ENCODE measurements around the gene TNFSF11. TPM values are rescaled to one million over a fixed set of nuclear protein-coding genes. Genes with fewer than 3 reads are reported as not detected.
A peak's percentile ranks its signal among the peaks of the same experiment; 100 is the strongest.

TNFSF11 gene
- total RNA-seq, 1 donor from 2014 or later = 0.65 TPM

DNA sequence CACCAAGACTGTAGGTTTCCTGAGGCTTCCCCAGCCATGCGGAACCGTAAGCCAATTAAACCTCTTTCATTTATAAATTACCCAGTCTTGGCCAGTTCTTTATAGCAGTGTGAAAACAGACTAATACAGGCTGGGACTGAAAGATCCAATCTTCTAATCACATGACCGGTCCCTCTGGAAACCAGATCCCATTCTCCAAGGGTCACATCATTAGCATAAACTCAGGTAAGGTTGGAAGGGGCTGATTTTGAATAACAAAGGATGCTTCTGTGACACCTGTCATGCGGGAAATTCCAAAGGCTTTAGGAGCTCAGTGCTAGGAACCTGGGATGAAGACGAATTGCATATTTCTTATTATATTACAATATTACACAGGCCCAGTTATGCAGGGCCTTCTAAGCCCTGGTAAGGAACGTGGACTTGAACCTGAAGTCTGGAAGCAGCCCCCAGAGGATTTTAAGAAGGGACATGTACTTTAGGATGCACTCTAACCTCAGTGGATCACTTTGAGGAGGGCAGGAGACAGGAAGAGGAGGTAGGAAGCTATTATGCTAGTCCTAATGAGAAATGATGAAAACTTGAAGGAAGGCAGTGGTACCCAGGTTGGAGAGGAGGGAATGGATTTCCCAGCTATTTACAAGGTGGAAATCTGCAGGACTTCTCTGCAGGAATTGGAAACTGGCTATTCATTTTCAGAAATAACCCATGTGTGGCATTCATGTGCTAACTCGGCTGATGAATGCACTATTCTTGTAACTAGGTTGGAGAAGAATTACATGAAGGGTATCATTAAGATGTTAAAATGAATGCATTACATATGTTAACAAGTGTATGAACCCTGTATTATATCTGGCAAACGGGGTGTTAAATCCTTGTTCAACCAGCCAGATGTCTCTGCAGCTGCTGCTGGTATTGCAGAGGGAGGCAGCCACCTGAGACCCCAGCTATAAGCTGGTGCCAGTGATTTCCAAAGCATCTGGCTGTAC, 19.3 kb downstream of the TNFSF11 start:
- H3K36me3 Mint-ChIP-seq = no peaks in the 10 kb centered on the region
- no peaks in the 10 kb centered on the region for H3K9me3 Mint-ChIP-seq
- no peak overlapping the region for H3K4me3 Mint-ChIP-seq
- no peak for TF ChIP-seq CTCF (conservative IDR thresholded peaks at IDR 0.05)
- no peak overlapping the region for H3K27ac Mint-ChIP-seq
- peaks cover 13% of the 10 kb centered on the region for H3K4me1 Mint-ChIP-seq (ENCODE audit: unreplicated experiment)
- no peak for DNase-seq (ENCODE audit: extremely low spot score, unreplicated experiment)
- H3K27me3 Mint-ChIP-seq = peaks cover 14% of the 10 kb centered on the region

DNA sequence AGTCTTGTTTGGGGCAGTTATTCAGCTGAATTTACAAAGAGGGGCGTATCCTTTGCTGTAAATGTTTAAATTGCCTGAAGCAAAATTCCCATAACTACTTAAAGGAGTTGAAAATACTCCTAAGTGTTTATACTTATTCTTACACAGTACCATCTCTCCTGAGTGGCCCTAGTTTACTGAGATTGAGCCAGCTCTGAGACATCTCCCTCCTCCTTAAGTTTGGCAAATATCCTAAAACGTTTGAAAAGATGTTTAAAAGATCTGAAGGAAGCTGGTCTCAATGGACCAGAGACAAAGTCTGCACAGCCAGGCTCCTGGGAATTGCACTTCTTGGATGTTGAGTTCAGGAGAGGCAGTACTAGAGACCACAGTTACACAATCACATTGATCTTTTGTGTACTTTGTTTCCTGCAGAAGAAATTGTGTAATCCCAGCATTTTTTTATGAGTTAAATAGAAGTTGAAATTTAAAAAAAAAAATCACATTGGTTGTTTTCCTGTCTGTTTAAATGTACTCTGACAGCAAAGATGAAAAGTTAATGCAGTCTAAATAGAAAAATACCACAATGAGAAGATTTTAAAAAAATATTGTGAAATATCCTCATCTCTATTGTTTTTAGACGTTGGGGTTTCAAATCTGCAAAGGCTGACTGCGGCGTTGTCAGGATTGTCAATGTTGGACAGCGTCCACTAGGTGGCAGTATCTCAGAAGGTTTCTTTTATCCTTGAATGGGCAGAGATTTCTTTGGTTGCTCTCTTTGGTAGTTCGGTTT, 20.7 kb downstream of the TNFSF11 start:
- no peak overlapping the region for H3K27ac Mint-ChIP-seq
- DNase-seq (ENCODE audit: extremely low spot score, unreplicated experiment) = no peak
- H3K27me3 Mint-ChIP-seq = peaks cover 11% of the 10 kb centered on the region
- peak; percentile 95 for TF ChIP-seq CTCF (conservative IDR thresholded peaks at IDR 0.05)
- H3K4me1 Mint-ChIP-seq (ENCODE audit: unreplicated experiment) = peaks cover 13% of the 10 kb centered on the region
- H3K36me3 Mint-ChIP-seq = no peaks in the 10 kb centered on the region
- no peaks in the 10 kb centered on the region for H3K9me3 Mint-ChIP-seq
- H3K4me3 Mint-ChIP-seq = no peak overlapping the region

GRCh38 chr13:42595253-42595571, 21.3 kb downstream of the TNFSF11 start:
- H3K27me3 Mint-ChIP-seq = peaks cover 11% of the 10 kb centered on the region
- H3K4me3 Mint-ChIP-seq = no peak overlapping the region
- peak; percentile 6 for TF ChIP-seq CTCF (conservative IDR thresholded peaks at IDR 0.05)
- no peaks in the 10 kb centered on the region for H3K36me3 Mint-ChIP-seq
- no peak for DNase-seq (ENCODE audit: extremely low spot score, unreplicated experiment)
- H3K9me3 Mint-ChIP-seq = no peaks in the 10 kb centered on the region
- H3K27ac Mint-ChIP-seq = no peak overlapping the region
- peaks cover 13% of the 10 kb centered on the region for H3K4me1 Mint-ChIP-seq (ENCODE audit: unreplicated experiment)

DNA sequence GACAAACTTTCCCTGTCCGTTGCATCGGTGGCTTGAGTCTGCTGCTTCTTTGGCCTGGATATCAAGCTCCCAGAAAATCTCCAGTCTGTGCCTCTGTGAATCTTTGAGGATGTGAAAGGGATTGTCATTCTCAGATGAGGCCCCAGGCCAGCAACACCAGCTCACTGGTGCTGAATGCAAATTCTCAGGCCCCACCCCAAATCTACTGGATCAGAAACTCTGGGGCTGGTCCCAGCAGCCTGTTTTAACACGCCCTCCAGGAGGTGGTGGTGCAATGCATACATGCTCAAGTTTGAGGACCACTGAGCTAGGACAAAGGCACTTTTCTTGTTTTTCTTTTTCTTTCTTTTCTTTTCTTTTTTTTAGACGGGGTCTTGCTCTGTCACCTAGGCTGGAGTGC, 23.6 kb downstream of the TNFSF11 start:
- Mint-ChIP-seq H3K9me3 (no peaks in the 10 kb centered on the region), H3K27ac (no peak overlapping the region), H3K27me3 (peaks cover 3% of the 10 kb centered on the region), H3K36me3 (no peaks in the 10 kb centered on the region), H3K4me3 (no peak overlapping the region), H3K4me1 (ENCODE audit: unreplicated experiment) (peaks cover 13% of the 10 kb centered on the region)
- no peak for TF ChIP-seq CTCF (conservative IDR thresholded peaks at IDR 0.05)
- DNase-seq (ENCODE audit: extremely low spot score, unreplicated experiment) = no peak

- H3K36me3 Mint-ChIP-seq = no peaks in the 10 kb centered on the region
- H3K9me3 Mint-ChIP-seq = no peaks in the 10 kb centered on the region
- no peaks in the 10 kb centered on the region for H3K4me1 Mint-ChIP-seq (ENCODE audit: unreplicated experiment)
- no peak overlapping the region for H3K27ac Mint-ChIP-seq
- no peak overlapping the region for H3K4me3 Mint-ChIP-seq
- DNase-seq (ENCODE audit: extremely low spot score, unreplicated experiment) = no peak
- H3K27me3 Mint-ChIP-seq = peaks cover under 1% of the 10 kb centered on the region
- TF ChIP-seq CTCF (conservative IDR thresholded peaks at IDR 0.05) = no peak
Observed at GRCh38 chr13:42600943-42601342, 27.0 kb downstream of the TNFSF11 start.

Measured in type B pancreatic cell (in vitro differentiated cells).